Fibroblast of lung (primary cell): ENCODE data around the gene THOC6. TPM values are rescaled to one million over a fixed set of nuclear protein-coding genes. Genes with fewer than 3 reads are reported as not detected.
"Not testable (repeated sequence)": the region's sequence is repeated elsewhere in the genome, so short reads cannot be mapped to it uniquely, and the experiment has no call there.

ENCODE experiments used
- DNase-seq, 2 donors: peaks; one replicate each; pipeline versions ENCODE4 v3.0.0 to v3.0.0-alpha.2; 2010; ENCODE audit warnings: low read depth in 2 of 2
- H2AFZ ChIP-seq: 2 replicates; pipeline ENCODE4 v1.5.1; 2012; ENCODE audit warnings: low read length, control low read depth, inconsistent platforms
- H3K27ac ChIP-seq: 2 replicates; pipeline ENCODE4 v1.5.1; 2011; ENCODE audit warnings: low read length, control low read depth; ENCODE audit not compliant: insufficient read depth
- H3K27me3 ChIP-seq: 2 replicates; pipeline ENCODE4 v1.5.1; 2011; ENCODE audit warnings: mild to moderate bottlenecking, low read length; ENCODE audit not compliant: control insufficient read depth, insufficient read depth
- H3K36me3 ChIP-seq: 2 replicates; pipeline ENCODE4 v1.5.1; 2011; ENCODE audit warnings: low read length; ENCODE audit not compliant: control insufficient read depth, insufficient read depth
- H3K4me1 ChIP-seq: 2 replicates; pipeline ENCODE4 v1.5.1; 2011; ENCODE audit warnings: low read length; ENCODE audit not compliant: control insufficient read depth, insufficient read depth; ENCODE audit errors: extremely low read depth
- H3K4me2 ChIP-seq: 2 replicates; pipeline ENCODE4 v1.5.1; 2011; ENCODE audit warnings: low read length, control low read depth; ENCODE audit not compliant: insufficient read depth; ENCODE audit errors: extremely low read depth
- H3K4me3 ChIP-seq, 4 experiments: fragments of 200-600 bp in 1 of 4; sonication (generic) in 1 of 4; replicated peaks in 1 of 4; 2 replicates each; pipeline ENCODE4 v1.5.1; 2011 to 2016; ENCODE audit warnings: low read length in 4 of 4, low read depth in 3 of 4, mild to moderate bottlenecking in 3 of 4, control low read depth in 2 of 4, inconsistent platforms in 1 of 4, mixed read lengths in 1 of 4; ENCODE audit not compliant: insufficient read depth in 1 of 4; ENCODE audit errors: control extremely low read depth in 1 of 4
- H3K79me2 ChIP-seq: 2 replicates; pipeline ENCODE4 v1.5.1; 2012; ENCODE audit warnings: mild to moderate bottlenecking, low read length, inconsistent platforms; ENCODE audit not compliant: control insufficient read depth, insufficient read depth
- H3K9ac ChIP-seq: 2 replicates; pipeline ENCODE4 v1.5.1; 2011; ENCODE audit warnings: mild to moderate bottlenecking, low read length, control low read depth; ENCODE audit not compliant: insufficient read depth
- H3K9me3 ChIP-seq: 2 replicates; pipeline ENCODE4 v1.5.1; 2012; ENCODE audit warnings: low read depth, low read length; ENCODE audit not compliant: control insufficient read depth, insufficient read depth
- H4K20me1 ChIP-seq: 2 replicates; pipeline ENCODE4 v1.5.1; 2011; ENCODE audit warnings: low read length; ENCODE audit not compliant: control insufficient read depth, insufficient read depth; ENCODE audit errors: extremely low read depth
- CTCF ChIP-seq, 2 donors: IDR thresholded peaks in 1 of 2; conservative IDR thresholded peaks in 1 of 2; 1 replicate in 1 of 2; 2 replicates in 1 of 2; pipeline ENCODE4 v1.5.1; 2011 to 2012; ENCODE audit warnings: low read length in 2 of 2, control low read depth in 1 of 2, inconsistent platforms in 1 of 2, low read depth in 1 of 2, mild to moderate bottlenecking in 1 of 2
- EZH2 ChIP-seq: IDR thresholded peaks from 2 replicates; pipeline ENCODE4 v1.5.1; 2012; ENCODE audit warnings: low read length, control low read depth, mild to moderate bottlenecking; ENCODE audit errors: missing control alignments
- polyA plus RNA-seq, 2 donors: library from polyadenylated mRNA; depleted of rRNA in 1 of 2; stranded (reverse) in 1 of 2; unstranded in 1 of 2; fragments of >200 nt; gene quantifications; 2 replicates each; pipeline ENCODE4 v1.2.1, GENCODE V29; 2011 to 2012; ENCODE audit warnings: missing spikeins in 1 of 2
- total RNA-seq: library from RNA; depleted of rRNA; stranded (reverse); fragments of >200 nt; gene quantifications from 2 replicates; pipeline ENCODE4 v1.2.1, GENCODE V29; 2014

Gene THOC6
- total and polyA plus RNA-seq, 2 donors (not counting 1 experiment from before 2014, with no cell fraction given): 17.6 to 26.6 TPM

- H3K79me2 ChIP-seq: no peaks in the 10 kb centered on the region
- no peaks in the 10 kb centered on the region for H4K20me1 ChIP-seq
- no peak overlapping the region for H3K4me2 ChIP-seq
- no peak overlapping the region for H3K27ac ChIP-seq
- no peak for DNase-seq
- TF ChIP-seq CTCF (conservative IDR thresholded peaks at IDR 0.05 in 1 of 2, IDR thresholded peaks at IDR 0.05 in 1 of 2; ENCODE audit: low read depth in 1 of 2, low read length in 2 of 2) (no peak), EZH2 (no peak)
- H3K4me1 ChIP-seq: no peaks in the 10 kb centered on the region
- H2AFZ ChIP-seq: no peak overlapping the region
- H3K9ac ChIP-seq: no peak overlapping the region
- peaks cover 29% of the 10 kb centered on the region for H3K27me3 ChIP-seq
- no peaks in the 10 kb centered on the region for H3K9me3 ChIP-seq
- no peaks in the 10 kb centered on the region for H3K36me3 ChIP-seq
- H3K4me3 ChIP-seq: no peak overlapping the region
These were observed 27.7 kb downstream of the THOC6 start for GRCh38 chr16:3051494-3051893.

DNA sequence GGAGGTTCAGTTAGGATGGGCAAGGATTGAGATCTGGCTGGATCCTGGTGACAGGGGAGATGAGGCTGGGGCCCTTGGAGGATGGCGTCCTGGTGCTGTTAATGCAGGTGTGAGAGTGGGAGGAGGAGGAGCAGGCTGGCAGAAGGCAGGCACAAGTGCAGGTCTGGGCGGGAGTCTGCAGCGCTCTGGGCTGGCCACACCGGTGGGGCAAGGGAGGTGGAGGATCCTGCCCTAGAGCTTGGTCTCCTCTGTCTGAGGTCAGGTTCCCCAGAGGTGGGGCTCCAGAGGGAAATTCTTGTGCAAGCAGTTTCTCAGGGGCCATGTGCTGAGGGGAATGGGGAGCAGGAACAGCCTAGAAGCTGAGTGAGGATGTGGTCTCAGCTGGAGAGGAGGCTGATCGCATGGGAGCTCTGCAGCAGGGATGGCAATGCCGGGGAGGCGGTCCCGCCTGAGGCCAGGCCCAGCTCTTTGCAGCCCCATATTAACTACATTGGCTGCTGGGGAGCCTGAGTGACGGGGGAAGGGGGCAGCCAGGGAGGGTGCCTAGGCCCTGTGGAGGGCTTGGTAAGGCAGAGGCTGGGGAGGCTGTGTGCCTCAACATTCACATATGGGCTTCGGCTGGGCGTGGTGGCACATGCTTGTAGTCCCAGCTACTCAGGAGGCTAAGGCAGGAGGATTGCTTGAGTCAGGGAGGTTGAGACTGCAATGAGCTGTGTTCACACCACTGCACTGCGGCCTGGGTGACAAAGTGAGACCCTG, 28.9 kb downstream of the THOC6 start:
- not testable (repeated sequence) for H2AFZ ChIP-seq, H3K4me1 ChIP-seq, H4K20me1 ChIP-seq, DNase-seq, H3K79me2 ChIP-seq, H3K27ac ChIP-seq, H3K4me2 ChIP-seq, H3K36me3 ChIP-seq, H3K9me3 ChIP-seq, H3K4me3 ChIP-seq, H3K9ac ChIP-seq
- H3K27me3 ChIP-seq: peaks cover 19% of the 10 kb centered on the region

GRCh38 chr16:3053330-3053710, 29.5 kb downstream of the THOC6 start:
- H3K9me3 ChIP-seq, H3K4me1 ChIP-seq, H3K27ac ChIP-seq, H2AFZ ChIP-seq, H3K9ac ChIP-seq, H4K20me1 ChIP-seq, H3K4me3 ChIP-seq, H3K36me3 ChIP-seq, DNase-seq, H3K4me2 ChIP-seq, H3K79me2 ChIP-seq: not testable (repeated sequence)
- H3K27me3 ChIP-seq: peaks cover 18% of the 10 kb centered on the region

GRCh38 chr16:3054965-3055733, 31.3 kb downstream of the THOC6 start:
- Histone ChIP-seq H3K9me3 (no peaks in the 10 kb centered on the region), H3K36me3 (no peaks in the 10 kb centered on the region), H3K27ac (no peak overlapping the region), H3K79me2 (no peaks in the 10 kb centered on the region), H3K9ac (no peak overlapping the region), H4K20me1 (no peaks in the 10 kb centered on the region), H3K4me1 (no peaks in the 10 kb centered on the region), H2AFZ (no peak overlapping the region), H3K4me3 (no peak overlapping the region), H3K4me2 (no peak overlapping the region), H3K27me3 (peaks cover 7% of the 10 kb centered on the region)
- TF ChIP-seq CTCF (conservative IDR thresholded peaks at IDR 0.05 in 1 of 2, IDR thresholded peaks at IDR 0.05 in 1 of 2; ENCODE audit: low read depth in 1 of 2, low read length in 2 of 2): no peak
- TF ChIP-seq EZH2: no peak
- DNase-seq: no peak

- not testable (repeated sequence) for H3K4me1 ChIP-seq, H2AFZ ChIP-seq, H3K36me3 ChIP-seq, H3K79me2 ChIP-seq, H3K9me3 ChIP-seq, H3K27me3 ChIP-seq, H4K20me1 ChIP-seq, H3K4me3 ChIP-seq, H3K4me2 ChIP-seq, DNase-seq, H3K9ac ChIP-seq, H3K27ac ChIP-seq
These were observed 31.9 kb downstream of the THOC6 start for GRCh38 chr16:3055734-3056115.
